Suprapubic skin (tissue), 4 donors: ENCODE data around the gene TNIP1.

Experiments
- EP300 ChIP-seq: sonication (generic); formaldehyde crosslinking; IDR thresholded peaks from one replicate; pipeline ENCODE4 v1.6.1; 2017; ENCODE audit warnings: antibody characterized with exemption
- POLR2AphosphoS5 ChIP-seq, 3 donors: sonication (generic); formaldehyde crosslinking; IDR thresholded peaks; one replicate each; pipeline ENCODE4 v1.6.1; 2017; ENCODE audit warnings: antibody characterized with exemption in 3 of 3

GRCh38 chr5:151080613-151081430 is at the start of gene TNIP1:
- TF ChIP-seq POLR2AphosphoS5 (IDR thresholded peaks at IDR 0.05) (peak in 1 of 3 donors; percentile 13), EP300 (no peak)
